WTC11 (cell line): ENCODE results near the gene NAV3.

ENCODE experiments used
- ATF6 ChIP-seq: sonication (generic); formaldehyde crosslinking; IDR thresholded peaks from 2 replicates; pipeline ENCODE4 v1.8.1; 2023; ENCODE audit warnings: mild to moderate bottlenecking, missing genetic modification reagents
- FOXK1 ChIP-seq: sonication (generic); formaldehyde crosslinking; IDR thresholded peaks from 2 replicates; pipeline ENCODE4 v1.8.0; 2022; ENCODE audit warnings: mild to moderate bottlenecking, moderate library complexity, missing genetic modification reagents
- JAZF1 ChIP-seq: fragments of 250-450 bp; sonication (Bioruptor Pico); IDR thresholded peaks from 2 replicates; pipeline ENCODE4 v1.9.0; 2021; ENCODE audit warnings: moderate library complexity, mild to moderate bottlenecking, inconsistent platforms
- JUN ChIP-seq: sonication (generic); formaldehyde crosslinking; IDR thresholded peaks from 2 replicates; pipeline ENCODE4 v1.8.0; 2023; ENCODE audit warnings: mild to moderate bottlenecking, missing genetic modification reagents
- MAX ChIP-seq: sonication (generic); formaldehyde crosslinking; IDR thresholded peaks from 2 replicates; pipeline ENCODE4 v1.8.0; 2022; ENCODE audit warnings: mild to moderate bottlenecking, missing genetic modification reagents
- TF ChIP-seq, protein P1 (sequence below): fragments of 200-600 bp; IDR thresholded peaks from 2 replicates; pipeline ENCODE4 v1.8.0; 2022; ENCODE audit warnings: antibody characterized with exemption

DNA sequence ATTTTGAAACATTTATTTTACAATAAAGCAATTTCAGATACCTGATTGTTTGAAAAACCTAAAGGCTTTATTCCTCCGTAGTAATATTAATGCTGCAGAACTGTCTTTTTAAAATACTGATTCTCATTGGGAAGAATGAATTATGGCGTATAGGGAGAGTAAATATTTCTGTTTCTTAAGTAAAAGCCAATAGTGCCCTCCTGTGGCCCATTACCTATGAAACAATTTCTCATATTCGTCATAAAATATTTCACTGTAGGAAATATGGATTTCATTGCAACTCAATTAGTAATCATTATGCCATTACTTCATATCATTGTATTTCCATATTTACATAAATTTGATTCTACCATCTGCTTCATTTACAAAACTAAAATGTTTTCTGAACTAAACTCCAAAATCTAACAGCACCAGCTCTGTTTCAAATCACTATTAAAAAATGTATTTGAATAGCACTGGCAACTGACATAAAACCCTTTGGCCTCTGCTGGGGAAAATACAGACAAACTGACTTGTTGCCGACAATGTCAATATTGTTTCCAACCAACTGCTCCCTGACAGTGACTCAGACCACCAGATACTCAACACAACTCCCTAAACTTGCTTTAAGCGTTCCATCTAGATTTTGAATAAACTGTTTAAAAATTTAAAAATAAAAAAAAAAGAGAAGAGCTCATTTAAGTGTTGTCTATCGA, 290.3 kb downstream of the NAV3 start:
- TF ChIP-seq, protein P1, sequence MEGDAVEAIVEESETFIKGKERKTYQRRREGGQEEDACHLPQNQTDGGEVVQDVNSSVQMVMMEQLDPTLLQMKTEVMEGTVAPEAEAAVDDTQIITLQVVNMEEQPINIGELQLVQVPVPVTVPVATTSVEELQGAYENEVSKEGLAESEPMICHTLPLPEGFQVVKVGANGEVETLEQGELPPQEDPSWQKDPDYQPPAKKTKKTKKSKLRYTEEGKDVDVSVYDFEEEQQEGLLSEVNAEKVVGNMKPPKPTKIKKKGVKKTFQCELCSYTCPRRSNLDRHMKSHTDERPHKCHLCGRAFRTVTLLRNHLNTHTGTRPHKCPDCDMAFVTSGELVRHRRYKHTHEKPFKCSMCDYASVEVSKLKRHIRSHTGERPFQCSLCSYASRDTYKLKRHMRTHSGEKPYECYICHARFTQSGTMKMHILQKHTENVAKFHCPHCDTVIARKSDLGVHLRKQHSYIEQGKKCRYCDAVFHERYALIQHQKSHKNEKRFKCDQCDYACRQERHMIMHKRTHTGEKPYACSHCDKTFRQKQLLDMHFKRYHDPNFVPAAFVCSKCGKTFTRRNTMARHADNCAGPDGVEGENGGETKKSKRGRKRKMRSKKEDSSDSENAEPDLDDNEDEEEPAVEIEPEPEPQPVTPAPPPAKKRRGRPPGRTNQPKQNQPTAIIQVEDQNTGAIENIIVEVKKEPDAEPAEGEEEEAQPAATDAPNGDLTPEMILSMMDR = no peak
- TF ChIP-seq MAX (no peak), FOXK1 (CRISPR knock-in tag) (no peak), JUN (CRISPR knock-in tag) (no peak), JAZF1 (CRISPR knock-in tag) (no peak), ATF6 (CRISPR knock-in tag) (no peak)
